ENCODE measurements around the gene NHEJ1. TPM values are rescaled to one million over a fixed set of nuclear protein-coding genes. Genes with fewer than 3 reads are reported as not detected.

The NHEJ1 gene
- polyA plus RNA-seq, 3 donors: 12.6 to 20.9 (median 20.3) TPM

DNA sequence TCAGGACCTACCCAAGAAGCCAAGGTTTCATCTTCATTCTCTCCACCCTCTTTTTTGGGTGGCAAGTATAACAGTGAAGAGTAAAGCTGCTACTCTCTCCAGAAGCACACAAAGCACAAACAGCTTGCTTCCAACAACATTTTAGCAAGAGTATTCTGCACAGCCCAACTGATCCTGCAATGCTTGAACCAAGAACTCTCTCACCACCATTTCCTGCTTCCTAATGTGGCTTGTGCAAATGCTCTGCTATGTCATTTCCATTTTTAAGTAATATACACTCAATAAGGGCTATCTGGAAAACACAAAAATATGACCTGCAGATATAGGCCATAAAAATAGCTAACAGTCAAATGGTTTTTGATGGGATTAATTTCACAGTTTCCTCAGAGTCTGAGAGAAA, 75.8 kb downstream of the NHEJ1 start:
- no peaks in the 10 kb centered on the region for H3K36me3 ChIP-seq (replicated peaks in 1 of 2; ENCODE audit: control insufficient read depth in 1 of 2, insufficient read depth in 2 of 2, low read length in 2 of 2)
- H3K27ac Mint-ChIP-seq: no peak overlapping the region
- intact Hi-C loops (cut with micrococcal nuclease): no loop called here
- DNase-seq: no peak
- H3K79me2 ChIP-seq (ENCODE audit: insufficient read depth, low read length): no peaks in the 10 kb centered on the region
- H3K9ac ChIP-seq (ENCODE audit: insufficient read depth, low read length, poor library complexity, severe bottlenecking): no peak overlapping the region
- no peaks in the 10 kb centered on the region for H3K9me3 ChIP-seq (replicated peaks in 1 of 2; ENCODE audit: control insufficient read depth in 1 of 2, insufficient read depth in 1 of 2, low read length in 2 of 2)
- H3K27ac ChIP-seq (ENCODE audit: low read depth in 1 of 2, low read length in 2 of 2): no peak overlapping the region
- no peaks in the 10 kb centered on the region for H3K27me3 ChIP-seq (ENCODE audit: control insufficient read depth in 2 of 2, insufficient read depth in 2 of 2, low read length in 2 of 2)
- H3K36me3 Mint-ChIP-seq: peaks cover 8 to 13% of the 10 kb centered on the region in 2 donors
- H2AFZ ChIP-seq (ENCODE audit: insufficient read depth, low read depth, low read length, poor library complexity, severe bottlenecking): no peak overlapping the region
- no peak overlapping the region for H3K4me2 ChIP-seq (replicated peaks; ENCODE audit: extremely low read depth, low read length, poor library complexity, severe bottlenecking)
- TF ChIP-seq CTCF (IDR thresholded peaks at IDR 0.05): no peak
- H3K4me3 Mint-ChIP-seq: peak overlapping the region in 1 of 2 donors; percentile 36
- H4K20me1 ChIP-seq (ENCODE audit: insufficient read depth, low read length): no peaks in the 10 kb centered on the region
- H3K4me3 ChIP-seq (replicated peaks in 1 of 3; ENCODE audit: low read depth in 2 of 3, low read length in 3 of 3): no peak overlapping the region
- peaks cover 47 to 48% of the 10 kb centered on the region in 2 donors for H3K4me1 ChIP-seq (ENCODE audit: control insufficient read depth in 1 of 2, insufficient read depth in 2 of 2, low read length in 2 of 2)
- H3K27me3 Mint-ChIP-seq (ENCODE audit: low read depth in 3 of 3): peaks cover 0 to 4% (median 0%) of the 10 kb centered on the region in 3 donors
- peaks cover 58% of the 10 kb centered on the region for H3K4me1 Mint-ChIP-seq
- H3K9me3 Mint-ChIP-seq: no peaks in the 10 kb centered on the region

DNA sequence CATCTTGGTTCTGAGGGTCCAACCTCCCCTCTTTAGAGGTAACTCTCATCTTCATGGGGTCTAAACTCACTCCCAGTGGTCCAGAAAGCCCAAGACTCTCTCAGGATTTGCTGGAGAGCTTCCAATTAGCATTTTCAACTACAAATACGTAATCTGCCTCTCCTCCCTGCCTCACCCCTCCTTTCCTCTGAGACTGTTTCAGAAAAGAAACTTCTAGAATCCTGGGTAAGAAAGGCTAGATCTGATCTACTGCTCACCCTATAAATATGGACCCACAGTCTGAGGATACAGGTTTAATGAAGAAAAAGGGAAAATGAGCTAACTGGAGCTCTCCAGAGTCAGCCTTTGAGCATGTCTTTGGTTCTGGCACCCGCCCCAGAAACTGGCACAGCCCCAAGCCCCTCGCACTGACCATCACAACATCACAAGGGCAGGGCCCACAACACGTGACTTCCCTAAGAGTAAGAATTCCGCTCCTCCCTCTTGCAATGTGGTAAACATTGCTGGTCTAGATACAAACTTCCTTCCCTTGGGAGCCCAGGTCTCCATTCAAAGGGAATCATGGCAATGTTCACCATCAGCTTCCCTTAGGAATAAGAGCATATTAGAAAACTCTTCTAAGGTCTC, 78.2 kb downstream of the NHEJ1 start:
- Histone ChIP-seq H3K79me2 (ENCODE audit: insufficient read depth, low read length) (no peaks in the 10 kb centered on the region), H3K4me1 (ENCODE audit: control insufficient read depth in 1 of 2, insufficient read depth in 2 of 2, low read length in 2 of 2) (peaks cover 44 to 47% of the 10 kb centered on the region in 2 donors), H3K36me3 (replicated peaks in 1 of 2; ENCODE audit: control insufficient read depth in 1 of 2, insufficient read depth in 2 of 2, low read length in 2 of 2) (peaks cover 0 to 3% of the 10 kb centered on the region in 2 donors), H3K4me2 (replicated peaks; ENCODE audit: extremely low read depth, low read length, poor library complexity, severe bottlenecking) (no peak overlapping the region), H3K4me3 (replicated peaks in 1 of 3; ENCODE audit: low read depth in 2 of 3, low read length in 3 of 3) (no peak overlapping the region), H3K27me3 (ENCODE audit: control insufficient read depth in 2 of 2, insufficient read depth in 2 of 2, low read length in 2 of 2) (no peaks in the 10 kb centered on the region), H3K27ac (ENCODE audit: low read depth in 1 of 2, low read length in 2 of 2) (no peak overlapping the region), H3K9ac (ENCODE audit: insufficient read depth, low read length, poor library complexity, severe bottlenecking) (no peak overlapping the region), H4K20me1 (ENCODE audit: insufficient read depth, low read length) (no peaks in the 10 kb centered on the region), H3K9me3 (replicated peaks in 1 of 2; ENCODE audit: control insufficient read depth in 1 of 2, insufficient read depth in 1 of 2, low read length in 2 of 2) (no peaks in the 10 kb centered on the region), H2AFZ (ENCODE audit: insufficient read depth, low read depth, low read length, poor library complexity, severe bottlenecking) (no peak overlapping the region)
- TF ChIP-seq CTCF (IDR thresholded peaks at IDR 0.05): no peak
- Mint-ChIP-seq H3K4me1 (peaks cover 57% of the 10 kb centered on the region), H3K36me3 (peaks cover 8 to 10% of the 10 kb centered on the region in 2 donors), H3K27me3 (ENCODE audit: low read depth in 3 of 3) (peaks cover 0 to 3% (median 0%) of the 10 kb centered on the region in 3 donors), H3K4me3 (no peak overlapping the region), H3K9me3 (no peaks in the 10 kb centered on the region), H3K27ac (peak overlapping the region in 3 of 7 donors; percentile 7 to 78 (median 36))
- DNase-seq: no peak
- 89% methylated on average over 4 of the region's 5 CpGs for WGBS (ENCODE audit: insufficient coverage)
- intact Hi-C loops (cut with micrococcal nuclease): no loop called here
